NCI-H1105 (cell line): ENCODE results near the gene UBN1.

Source experiments
- DNase-seq: peaks from one replicate; lab custom pipeline; 2025; lab: John Stamatoyannopoulos, UW

Gene UBN1

GRCh38 chr16:4814542-4815173 lies 32.6 kb upstream of the UBN1 start:
- DNase-seq, result no peak

GRCh38 chr16:4820652-4821051 lies 26.6 kb upstream of the UBN1 start:
- DNase-seq, result no peak

DNA sequence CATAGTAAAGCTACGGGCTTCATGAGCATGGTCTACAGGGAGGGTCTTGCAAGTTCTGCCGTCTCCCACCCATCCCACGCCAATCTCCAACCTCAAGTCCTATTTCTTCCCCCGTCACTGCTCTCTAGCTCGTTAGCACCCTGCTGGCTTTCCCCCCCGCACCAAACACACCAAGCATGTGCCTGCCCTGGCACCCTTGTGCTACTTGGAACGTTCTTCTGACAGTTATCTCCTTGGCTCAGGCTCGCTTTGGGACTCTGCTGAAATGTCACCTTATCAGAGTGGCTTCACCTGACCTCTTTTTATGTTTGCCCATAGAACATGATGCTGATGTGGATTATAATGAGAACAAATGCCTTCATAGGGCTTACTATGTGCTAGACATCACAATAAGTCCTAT lies 22.1 kb upstream of the UBN1 start:
- no peak for DNase-seq

DNA sequence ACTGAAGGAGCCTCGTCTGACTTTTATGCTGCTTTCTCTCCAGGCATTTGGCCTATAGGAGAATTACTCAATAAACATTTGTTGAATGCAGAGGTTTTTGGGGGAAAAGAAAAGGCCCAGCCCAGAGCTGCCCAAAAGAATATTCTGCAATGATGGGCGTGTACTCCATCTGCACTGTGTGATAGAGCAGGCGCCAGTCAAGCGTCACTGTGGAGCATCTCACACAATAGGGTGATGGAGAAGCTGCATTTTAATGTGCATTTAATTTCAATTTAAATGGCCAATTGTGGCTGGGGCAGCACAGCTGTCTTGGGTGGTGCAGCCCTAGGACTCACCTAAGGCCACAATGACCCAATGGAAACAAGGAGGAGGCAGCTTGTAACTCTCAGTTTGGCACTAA lies 20.8 kb upstream of the UBN1 start:
- no peak for DNase-seq

DNA sequence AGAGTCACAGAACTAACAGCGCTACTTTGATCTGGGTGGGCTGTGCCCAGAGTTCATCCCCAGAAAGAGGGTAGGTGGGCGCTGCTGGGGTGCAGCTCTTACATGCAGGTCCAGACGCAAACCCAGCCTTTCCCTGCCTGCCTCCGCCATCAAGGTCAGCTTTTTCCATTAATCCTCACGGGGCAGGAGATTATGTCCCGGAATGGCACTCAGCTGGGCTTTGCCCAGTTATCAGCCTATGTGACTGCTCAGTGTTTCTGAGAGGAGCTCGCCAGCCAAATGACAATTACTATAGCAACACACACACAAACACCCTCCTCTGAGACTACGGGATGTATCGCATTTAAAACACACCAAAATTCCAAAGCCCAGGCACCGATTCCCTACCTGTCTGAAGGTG lies 20.3 kb upstream of the UBN1 start:
- no peak for DNase-seq

- DNase-seq, result no peak
These were observed 18.5 kb upstream of the UBN1 start for GRCh38 chr16:4828567-4829321.

DNA sequence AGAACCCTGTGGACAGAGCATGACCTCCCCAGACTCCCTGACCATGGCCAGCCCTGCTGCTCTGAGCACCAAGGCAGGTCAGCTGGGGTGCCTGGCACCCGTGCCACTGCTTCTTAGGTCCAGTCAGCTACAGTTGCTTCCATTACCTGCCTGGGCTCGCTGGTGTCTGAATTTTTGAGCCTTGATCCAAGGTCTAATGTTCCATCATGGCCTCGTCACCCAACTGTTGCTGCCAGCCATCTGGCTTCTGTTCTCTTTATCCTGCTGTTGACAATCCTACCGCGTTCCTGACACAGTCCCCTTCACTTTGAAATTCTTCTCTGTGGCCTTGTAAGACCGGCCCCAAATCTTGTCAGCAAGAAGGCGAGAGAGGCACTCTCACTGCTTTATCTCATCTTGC lies 16.9 kb upstream of the UBN1 start:
- no peak for DNase-seq

DNA sequence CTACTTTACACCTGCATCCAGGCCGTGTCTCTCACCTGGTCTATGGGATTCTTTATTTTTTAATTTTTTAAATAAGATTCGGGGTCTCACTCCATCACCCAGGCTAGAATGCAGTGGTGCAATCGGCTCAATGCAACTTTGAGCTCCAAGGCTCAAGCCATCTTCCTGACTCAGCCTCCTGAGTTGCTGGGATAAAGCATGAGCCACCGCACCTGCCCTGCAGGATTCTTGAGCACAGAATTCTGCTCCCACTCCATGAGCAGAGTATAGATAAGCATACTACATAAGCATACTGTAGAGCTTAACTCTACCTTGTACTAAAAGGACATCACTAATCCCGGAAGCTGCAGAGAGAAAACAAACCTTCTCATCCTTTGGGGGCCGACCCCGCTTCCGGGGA lies 15.7 kb upstream of the UBN1 start:
- no peak for DNase-seq

DNA sequence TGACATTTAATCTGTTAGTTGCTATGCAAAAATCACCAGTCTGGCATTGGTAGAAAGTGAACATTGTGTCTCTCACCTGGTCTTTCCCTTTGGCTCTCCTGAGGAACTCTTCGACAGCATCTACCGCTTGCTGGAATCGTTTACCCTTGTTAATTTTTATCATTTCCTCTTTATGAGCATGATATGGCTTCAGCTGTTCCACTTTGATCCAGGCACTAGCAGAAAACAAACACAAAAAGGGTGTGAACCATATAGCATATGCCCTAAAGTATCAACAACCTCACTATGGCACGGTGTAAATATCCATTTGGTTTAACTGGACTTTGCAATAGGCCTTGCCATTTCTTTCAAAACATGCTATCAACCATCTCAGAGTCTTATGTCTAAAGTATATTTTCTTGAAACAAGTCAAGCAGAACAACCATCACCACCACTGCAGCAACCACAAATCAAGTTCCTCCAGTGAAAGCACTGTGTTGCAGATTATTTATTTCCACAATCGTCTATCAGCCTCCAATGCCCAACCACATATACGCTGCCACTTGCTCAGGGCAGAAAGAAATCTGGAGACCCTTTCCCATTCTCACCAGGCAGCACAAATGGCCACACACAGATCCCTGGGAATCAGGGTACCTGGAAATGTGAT lies 14.5 kb upstream of the UBN1 start:
- DNase-seq, result no peak

- DNase-seq, result no peak
These were observed 13.7 kb upstream of the UBN1 start for GRCh38 chr16:4833584-4833983.

GRCh38 chr16:4836727-4837126 lies 10.6 kb upstream of the UBN1 start:
- no peak for DNase-seq

GRCh38 chr16:4837733-4838501 lies 9.4 kb upstream of the UBN1 start:
- DNase-seq, result no peak

GRCh38 chr16:4839942-4840341 lies 7.3 kb upstream of the UBN1 start:
- DNase-seq, result no peak

GRCh38 chr16:4840984-4841383 lies 6.3 kb upstream of the UBN1 start:
- DNase-seq, result no peak

- no peak for DNase-seq
These were observed 779 bp upstream of the UBN1 start for GRCh38 chr16:4846503-4846900.

DNA sequence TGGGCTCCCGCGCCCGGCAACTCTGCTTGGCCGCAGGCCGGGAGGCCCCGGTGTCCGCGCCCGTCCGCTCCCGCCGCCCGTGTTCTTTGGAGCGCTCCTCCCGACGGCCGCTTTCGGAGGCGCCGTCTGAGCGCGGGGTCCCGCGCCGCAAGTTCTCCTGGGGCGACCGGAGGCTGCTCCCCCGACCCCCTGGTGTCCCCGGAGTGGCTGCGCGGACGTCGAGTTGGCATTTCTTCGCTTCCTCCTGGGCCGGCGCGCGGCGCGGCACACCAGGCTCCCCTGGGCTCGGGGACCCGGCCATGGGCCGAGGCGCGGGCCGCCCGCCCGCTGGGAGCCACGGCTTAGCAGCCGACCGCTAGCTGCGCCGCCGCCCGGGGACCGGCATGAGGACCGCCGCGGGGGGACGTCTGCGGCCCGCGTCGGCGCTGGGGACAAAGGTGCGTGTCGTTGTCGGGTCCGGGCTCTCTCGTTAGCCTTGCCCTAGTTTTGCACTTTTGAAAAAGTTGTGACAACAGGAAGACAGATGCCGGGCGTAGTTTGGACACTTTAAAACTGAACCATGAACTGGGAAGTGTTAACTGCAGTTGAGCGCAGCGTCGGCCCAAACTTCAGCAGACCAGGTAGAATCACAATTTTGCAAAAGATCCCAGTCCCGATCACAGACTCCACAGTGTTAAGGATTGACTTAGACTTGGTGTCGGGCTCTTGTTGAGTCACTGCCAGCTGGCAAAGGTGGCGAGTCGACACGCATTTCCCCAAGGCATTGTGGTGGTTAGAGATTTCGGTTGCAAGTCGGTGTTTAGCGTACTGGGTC lies 700 bp downstream of the UBN1 start:
- DNase-seq, result no peak

DNA sequence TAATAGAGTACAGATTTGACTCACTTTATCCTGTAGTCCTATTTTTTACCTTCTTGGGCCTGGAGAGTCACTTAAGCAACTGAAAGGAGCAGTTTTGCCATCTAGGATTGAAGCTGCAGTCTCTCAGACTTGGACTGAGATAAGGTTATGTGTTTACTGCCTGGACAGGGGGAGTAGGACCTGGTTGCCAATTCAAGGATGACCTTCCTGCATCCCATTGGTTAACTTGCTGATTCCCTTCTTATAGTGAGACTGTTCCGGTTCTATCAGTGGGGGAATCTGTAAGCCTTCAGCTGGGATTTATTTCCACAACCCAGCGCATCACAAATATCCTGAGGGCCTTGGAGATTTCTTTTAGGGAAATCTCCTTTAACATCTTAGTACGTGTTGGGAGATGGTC lies 2.9 kb downstream of the UBN1 start:
- DNase-seq, result no peak

GRCh38 chr16:4852221-4852872 lies 5.1 kb downstream of the UBN1 start:
- DNase-seq, result no peak

GRCh38 chr16:4855371-4855770 lies 8.1 kb downstream of the UBN1 start:
- no peak for DNase-seq

DNA sequence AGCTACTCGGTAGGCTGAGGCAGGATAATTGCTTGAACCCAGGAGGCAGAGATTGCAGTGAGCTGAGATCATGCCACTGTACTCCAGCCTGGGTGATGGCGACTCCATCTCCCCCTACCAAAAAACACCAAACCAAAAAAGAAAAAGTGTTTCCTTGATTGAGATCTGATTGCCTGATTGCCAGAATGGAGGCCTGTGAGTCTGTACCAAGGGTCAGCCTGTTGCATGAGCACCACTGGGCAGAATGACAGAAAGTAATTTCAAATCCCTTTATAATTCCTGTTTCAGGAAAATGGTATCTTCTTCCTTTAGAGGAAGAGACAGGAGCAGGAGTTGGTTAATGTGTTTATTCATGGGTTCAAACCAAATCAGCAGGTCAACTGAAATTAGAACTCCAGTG lies 8.5 kb downstream of the UBN1 start:
- no peak for DNase-seq

- no peak for DNase-seq
These were observed 12.1 kb downstream of the UBN1 start for GRCh38 chr16:4859190-4859899.
